ENCODE data around the gene RND2. TPM values are rescaled to one million over a fixed set of nuclear protein-coding genes. Genes with fewer than 3 reads are reported as not detected.

Gene RND2
- total and polyA plus RNA-seq, 2 of the 13 experiments (the other 11 are each of a cell fraction or from before 2014, with no cell fraction given), result 0.05 to 0.11 TPM

DNA sequence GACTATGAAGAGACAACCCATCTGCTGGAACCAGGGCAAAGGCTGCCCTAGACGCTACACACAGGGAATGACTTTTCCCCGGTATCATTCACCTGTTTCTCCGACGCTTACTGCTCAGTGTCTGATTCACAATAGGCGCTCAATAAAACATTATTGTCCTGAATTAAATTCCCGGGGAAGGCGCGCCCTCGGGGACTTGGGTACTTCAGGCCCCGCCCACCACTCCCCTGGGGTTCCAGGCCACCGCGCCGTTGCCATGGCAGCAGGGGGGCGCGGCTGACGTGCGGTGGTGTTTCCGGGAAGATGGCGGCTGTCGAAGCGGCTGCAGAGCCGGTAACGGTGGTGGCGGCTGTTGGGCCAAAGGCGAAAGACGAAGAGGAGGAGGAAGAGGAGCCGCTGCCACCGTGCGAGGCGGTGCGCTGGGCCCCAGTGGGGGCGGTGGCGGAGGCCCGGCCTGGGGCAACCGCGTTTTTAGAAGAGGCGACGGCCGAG lies 44.7 kb upstream of the RND2 start, which contains the start of gene RUNDC1 (continued):
- TF ChIP-seq, protein P1, sequence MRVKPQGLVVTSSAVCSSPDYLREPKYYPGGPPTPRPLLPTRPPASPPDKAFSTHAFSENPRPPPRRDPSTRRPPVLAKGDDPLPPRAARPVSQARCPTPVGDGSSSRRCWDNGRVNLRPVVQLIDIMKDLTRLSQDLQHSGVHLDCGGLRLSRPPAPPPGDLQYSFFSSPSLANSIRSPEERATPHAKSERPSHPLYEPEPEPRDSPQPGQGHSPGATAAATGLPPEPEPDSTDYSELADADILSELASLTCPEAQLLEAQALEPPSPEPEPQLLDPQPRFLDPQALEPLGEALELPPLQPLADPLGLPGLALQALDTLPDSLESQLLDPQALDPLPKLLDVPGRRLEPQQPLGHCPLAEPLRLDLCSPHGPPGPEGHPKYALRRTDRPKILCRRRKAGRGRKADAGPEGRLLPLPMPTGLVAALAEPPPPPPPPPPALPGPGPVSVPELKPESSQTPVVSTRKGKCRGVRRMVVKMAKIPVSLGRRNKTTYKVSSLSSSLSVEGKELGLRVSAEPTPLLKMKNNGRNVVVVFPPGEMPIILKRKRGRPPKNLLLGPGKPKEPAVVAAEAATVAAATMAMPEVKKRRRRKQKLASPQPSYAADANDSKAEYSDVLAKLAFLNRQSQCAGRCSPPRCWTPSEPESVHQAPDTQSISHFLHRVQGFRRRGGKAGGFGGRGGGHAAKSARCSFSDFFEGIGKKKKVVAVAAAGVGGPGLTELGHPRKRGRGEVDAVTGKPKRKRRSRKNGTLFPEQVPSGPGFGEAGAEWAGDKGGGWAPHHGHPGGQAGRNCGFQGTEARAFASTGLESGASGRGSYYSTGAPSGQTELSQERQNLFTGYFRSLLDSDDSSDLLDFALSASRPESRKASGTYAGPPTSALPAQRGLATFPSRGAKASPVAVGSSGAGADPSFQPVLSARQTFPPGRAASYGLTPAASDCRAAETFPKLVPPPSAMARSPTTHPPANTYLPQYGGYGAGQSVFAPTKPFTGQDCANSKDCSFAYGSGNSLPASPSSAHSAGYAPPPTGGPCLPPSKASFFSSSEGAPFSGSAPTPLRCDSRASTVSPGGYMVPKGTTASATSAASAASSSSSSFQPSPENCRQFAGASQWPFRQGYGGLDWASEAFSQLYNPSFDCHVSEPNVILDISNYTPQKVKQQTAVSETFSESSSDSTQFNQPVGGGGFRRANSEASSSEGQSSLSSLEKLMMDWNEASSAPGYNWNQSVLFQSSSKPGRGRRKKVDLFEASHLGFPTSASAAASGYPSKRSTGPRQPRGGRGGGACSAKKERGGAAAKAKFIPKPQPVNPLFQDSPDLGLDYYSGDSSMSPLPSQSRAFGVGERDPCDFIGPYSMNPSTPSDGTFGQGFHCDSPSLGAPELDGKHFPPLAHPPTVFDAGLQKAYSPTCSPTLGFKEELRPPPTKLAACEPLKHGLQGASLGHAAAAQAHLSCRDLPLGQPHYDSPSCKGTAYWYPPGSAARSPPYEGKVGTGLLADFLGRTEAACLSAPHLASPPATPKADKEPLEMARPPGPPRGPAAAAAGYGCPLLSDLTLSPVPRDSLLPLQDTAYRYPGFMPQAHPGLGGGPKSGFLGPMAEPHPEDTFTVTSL (CRISPR knock-in tag; IDR thresholded peaks at IDR 0.05; ENCODE audit: borderline replicate concordance), result no peak
- TF ChIP-seq KDM3A (CRISPR knock-in tag; IDR thresholded peaks at IDR 0.05; ENCODE audit: low read depth), result no peak
- TF ChIP-seq NFE2L2 (IDR thresholded peaks at IDR 0.05; ENCODE audit: low read length), result no peak
- no peak for TF ChIP-seq ZNF644 (CRISPR knock-in tag; IDR thresholded peaks at IDR 0.05; ENCODE audit: low read depth)
- no peak for TF ChIP-seq ADNP (CRISPR knock-in tag; IDR thresholded peaks at IDR 0.05)
- TF ChIP-seq, protein P2, sequence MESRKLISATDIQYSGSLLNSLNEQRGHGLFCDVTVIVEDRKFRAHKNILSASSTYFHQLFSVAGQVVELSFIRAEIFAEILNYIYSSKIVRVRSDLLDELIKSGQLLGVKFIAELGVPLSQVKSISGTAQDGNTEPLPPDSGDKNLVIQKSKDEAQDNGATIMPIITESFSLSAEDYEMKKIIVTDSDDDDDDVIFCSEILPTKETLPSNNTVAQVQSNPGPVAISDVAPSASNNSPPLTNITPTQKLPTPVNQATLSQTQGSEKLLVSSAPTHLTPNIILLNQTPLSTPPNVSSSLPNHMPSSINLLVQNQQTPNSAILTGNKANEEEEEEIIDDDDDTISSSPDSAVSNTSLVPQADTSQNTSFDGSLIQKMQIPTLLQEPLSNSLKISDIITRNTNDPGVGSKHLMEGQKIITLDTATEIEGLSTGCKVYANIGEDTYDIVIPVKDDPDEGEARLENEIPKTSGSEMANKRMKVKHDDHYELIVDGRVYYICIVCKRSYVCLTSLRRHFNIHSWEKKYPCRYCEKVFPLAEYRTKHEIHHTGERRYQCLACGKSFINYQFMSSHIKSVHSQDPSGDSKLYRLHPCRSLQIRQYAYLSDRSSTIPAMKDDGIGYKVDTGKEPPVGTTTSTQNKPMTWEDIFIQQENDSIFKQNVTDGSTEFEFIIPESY (CRISPR knock-in tag; IDR thresholded peaks at IDR 0.05), result no peak
- TF ChIP-seq REST (IDR thresholded peaks at IDR 0.05; ENCODE audit: borderline replicate concordance in 1 of 2, low read depth in 1 of 2, low read length in 2 of 2), result no peak
- TF ChIP-seq ZNF276 (CRISPR knock-in tag; IDR thresholded peaks at IDR 0.05; ENCODE audit: low read depth), result no peak
- no peak for TF ChIP-seq SP2 (CRISPR knock-in tag; IDR thresholded peaks at IDR 0.05)
- TF ChIP-seq GATA4 (IDR thresholded peaks at IDR 0.05; ENCODE audit: borderline replicate concordance, low read depth), result no peak; the same call in 1 of the 2 replicates
- TF ChIP-seq, protein P3, sequence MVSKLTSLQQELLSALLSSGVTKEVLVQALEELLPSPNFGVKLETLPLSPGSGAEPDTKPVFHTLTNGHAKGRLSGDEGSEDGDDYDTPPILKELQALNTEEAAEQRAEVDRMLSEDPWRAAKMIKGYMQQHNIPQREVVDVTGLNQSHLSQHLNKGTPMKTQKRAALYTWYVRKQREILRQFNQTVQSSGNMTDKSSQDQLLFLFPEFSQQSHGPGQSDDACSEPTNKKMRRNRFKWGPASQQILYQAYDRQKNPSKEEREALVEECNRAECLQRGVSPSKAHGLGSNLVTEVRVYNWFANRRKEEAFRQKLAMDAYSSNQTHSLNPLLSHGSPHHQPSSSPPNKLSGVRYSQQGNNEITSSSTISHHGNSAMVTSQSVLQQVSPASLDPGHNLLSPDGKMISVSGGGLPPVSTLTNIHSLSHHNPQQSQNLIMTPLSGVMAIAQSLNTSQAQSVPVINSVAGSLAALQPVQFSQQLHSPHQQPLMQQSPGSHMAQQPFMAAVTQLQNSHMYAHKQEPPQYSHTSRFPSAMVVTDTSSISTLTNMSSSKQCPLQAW (CRISPR knock-in tag; IDR thresholded peaks at IDR 0.05), result 0 out of 2 replicates have a peak, but pooled peaks have one; percentile 6

All from HepG2 (cell line).